ENCODE data around the gene FER.
"Not testable (repeated sequence)": the region's sequence is repeated elsewhere in the genome, so short reads cannot be mapped to it uniquely, and the experiment has no call there.

The FER gene

GRCh38 chr5:109006129-109006528 lies 258.4 kb downstream of the FER start:
- no peak overlapping the region for H3K4me2 ChIP-seq (ENCODE audit: low read length)
- no peaks in the 10 kb centered on the region for H3K36me3 ChIP-seq (ENCODE audit: control insufficient read depth, insufficient read depth, low read length)
- H3K4me3 ChIP-seq (ENCODE audit: low read depth, low read length): no peak overlapping the region
- no peaks in the 10 kb centered on the region for H3K9me3 ChIP-seq (ENCODE audit: control insufficient read depth, low read length)
- no peak overlapping the region for H3K9ac ChIP-seq
- no peak overlapping the region for H3K27ac ChIP-seq
- TF ChIP-seq, protein P1, sequence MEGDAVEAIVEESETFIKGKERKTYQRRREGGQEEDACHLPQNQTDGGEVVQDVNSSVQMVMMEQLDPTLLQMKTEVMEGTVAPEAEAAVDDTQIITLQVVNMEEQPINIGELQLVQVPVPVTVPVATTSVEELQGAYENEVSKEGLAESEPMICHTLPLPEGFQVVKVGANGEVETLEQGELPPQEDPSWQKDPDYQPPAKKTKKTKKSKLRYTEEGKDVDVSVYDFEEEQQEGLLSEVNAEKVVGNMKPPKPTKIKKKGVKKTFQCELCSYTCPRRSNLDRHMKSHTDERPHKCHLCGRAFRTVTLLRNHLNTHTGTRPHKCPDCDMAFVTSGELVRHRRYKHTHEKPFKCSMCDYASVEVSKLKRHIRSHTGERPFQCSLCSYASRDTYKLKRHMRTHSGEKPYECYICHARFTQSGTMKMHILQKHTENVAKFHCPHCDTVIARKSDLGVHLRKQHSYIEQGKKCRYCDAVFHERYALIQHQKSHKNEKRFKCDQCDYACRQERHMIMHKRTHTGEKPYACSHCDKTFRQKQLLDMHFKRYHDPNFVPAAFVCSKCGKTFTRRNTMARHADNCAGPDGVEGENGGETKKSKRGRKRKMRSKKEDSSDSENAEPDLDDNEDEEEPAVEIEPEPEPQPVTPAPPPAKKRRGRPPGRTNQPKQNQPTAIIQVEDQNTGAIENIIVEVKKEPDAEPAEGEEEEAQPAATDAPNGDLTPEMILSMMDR (IDR thresholded peaks at IDR 0.05): no peak
- no peak overlapping the region for H2AFZ ChIP-seq
- no peaks in the 10 kb centered on the region for H3K27me3 ChIP-seq (ENCODE audit: control insufficient read depth, insufficient read depth, low read length)
- no peaks in the 10 kb centered on the region for H3K79me2 ChIP-seq
- no peaks in the 10 kb centered on the region for H3K4me1 ChIP-seq

- no peaks in the 10 kb centered on the region for H3K36me3 ChIP-seq (ENCODE audit: control insufficient read depth, insufficient read depth, low read length)
- no peaks in the 10 kb centered on the region for H3K79me2 ChIP-seq
- no peaks in the 10 kb centered on the region for H3K27me3 ChIP-seq (ENCODE audit: control insufficient read depth, insufficient read depth, low read length)
- H3K4me3 ChIP-seq (ENCODE audit: low read depth, low read length): no peak overlapping the region
- H3K4me2 ChIP-seq (ENCODE audit: low read length): no peak overlapping the region
- peak overlapping the region; percentile 45 for H3K27ac ChIP-seq
- H2AFZ ChIP-seq: no peak overlapping the region
- peaks cover 12% of the 10 kb centered on the region for H3K4me1 ChIP-seq
- H3K9me3 ChIP-seq (ENCODE audit: control insufficient read depth, low read length): no peaks in the 10 kb centered on the region
- no peak overlapping the region for H3K9ac ChIP-seq
- TF ChIP-seq, protein P1 (IDR thresholded peaks at IDR 0.05): no peak
These were observed 268.6 kb downstream of the FER start for GRCh38 chr5:109016300-109016699.

DNA sequence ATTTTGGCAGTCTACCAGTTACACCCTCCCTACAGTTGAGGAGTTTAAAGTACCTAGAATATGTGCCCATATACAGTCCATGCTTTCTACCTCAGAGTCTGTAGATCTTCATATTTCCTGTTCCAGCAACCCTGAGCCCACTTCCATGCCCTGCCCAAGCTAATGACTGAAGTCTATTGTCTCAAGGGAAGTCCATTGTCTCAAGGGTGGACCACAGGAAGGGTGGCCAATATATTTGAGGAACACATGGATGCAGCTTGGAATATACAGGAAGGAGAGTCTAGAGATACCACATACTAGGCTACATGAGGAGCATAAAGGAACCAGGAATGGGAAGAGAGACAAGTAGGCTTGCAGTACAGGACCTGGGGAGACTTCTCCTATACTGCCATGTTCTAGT lies 274.4 kb downstream of the FER start:
- Histone ChIP-seq H3K4me3 (ENCODE audit: low read depth, low read length) (no peak overlapping the region), H3K4me2 (ENCODE audit: low read length) (no peak overlapping the region), H3K9me3 (ENCODE audit: control insufficient read depth, low read length) (no peaks in the 10 kb centered on the region), H3K27ac (no peak overlapping the region), H3K4me1 (peaks cover 3% of the 10 kb centered on the region), H3K79me2 (no peaks in the 10 kb centered on the region), H2AFZ (no peak overlapping the region), H3K9ac (no peak overlapping the region), H3K27me3 (ENCODE audit: control insufficient read depth, insufficient read depth, low read length) (no peaks in the 10 kb centered on the region), H3K36me3 (ENCODE audit: control insufficient read depth, insufficient read depth, low read length) (no peaks in the 10 kb centered on the region)
- TF ChIP-seq, protein P1 (IDR thresholded peaks at IDR 0.05): no peak

DNA sequence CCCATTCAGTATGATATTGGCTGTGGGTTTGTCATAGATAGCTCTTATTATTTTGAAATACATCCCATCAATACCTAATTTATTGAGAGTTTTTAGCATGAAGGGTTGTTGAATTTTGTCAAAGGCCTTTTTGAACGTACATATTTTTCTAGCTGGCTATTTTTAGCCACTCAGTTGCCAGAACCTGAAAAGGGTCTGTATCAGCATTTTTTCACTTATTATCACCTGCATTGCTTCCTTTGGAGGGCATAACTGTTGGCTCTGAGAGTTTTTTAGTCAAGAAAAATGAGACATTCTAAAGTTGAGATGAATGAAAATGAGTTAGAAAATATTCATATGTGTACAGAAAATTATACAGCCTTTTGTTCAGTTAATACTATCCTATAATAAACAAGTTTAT lies 278.0 kb downstream of the FER start:
- H3K4me1 ChIP-seq; H3K4me3 ChIP-seq (ENCODE audit: low read depth, low read length); H3K79me2 ChIP-seq; H3K4me2 ChIP-seq (ENCODE audit: low read length); H3K9ac ChIP-seq; H3K9me3 ChIP-seq (ENCODE audit: control insufficient read depth, low read length); H3K27me3 ChIP-seq (ENCODE audit: control insufficient read depth, insufficient read depth, low read length); H3K36me3 ChIP-seq (ENCODE audit: control insufficient read depth, insufficient read depth, low read length); H3K27ac ChIP-seq; H2AFZ ChIP-seq: not testable (repeated sequence)

DNA sequence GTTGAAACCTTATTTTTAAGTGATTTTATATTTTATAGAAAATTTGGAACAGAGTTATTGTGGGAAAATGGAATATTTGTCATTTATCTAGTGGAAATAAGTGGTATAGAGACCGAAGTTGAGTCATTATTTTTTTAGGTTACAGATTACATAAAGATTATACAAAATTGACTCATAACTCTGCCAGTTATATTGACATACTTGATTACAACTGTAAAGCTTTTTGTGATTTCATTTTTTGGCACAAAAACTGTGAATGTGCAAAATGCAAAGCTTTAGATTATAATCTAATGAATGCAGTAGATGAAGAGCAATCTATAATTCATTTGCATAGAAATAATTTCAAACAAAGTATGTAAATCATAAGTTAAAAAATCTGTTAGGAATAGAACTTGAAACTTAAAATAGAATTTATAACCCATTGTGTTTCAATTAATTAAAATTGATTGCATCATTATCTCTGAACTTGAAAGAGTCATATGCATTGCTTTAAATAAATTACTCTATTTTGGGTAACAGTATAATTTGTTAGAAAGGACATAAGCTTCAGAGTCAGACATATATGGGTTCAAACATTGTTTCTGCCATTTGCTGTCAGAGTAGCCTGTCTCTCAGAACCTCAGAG lies 280.4 kb downstream of the FER start:
- Histone ChIP-seq H3K27ac (no peak overlapping the region), H3K36me3 (ENCODE audit: control insufficient read depth, insufficient read depth, low read length) (no peaks in the 10 kb centered on the region), H2AFZ (no peak overlapping the region), H3K4me3 (ENCODE audit: low read depth, low read length) (no peak overlapping the region), H3K9me3 (ENCODE audit: control insufficient read depth, low read length) (no peaks in the 10 kb centered on the region), H3K27me3 (ENCODE audit: control insufficient read depth, insufficient read depth, low read length) (no peaks in the 10 kb centered on the region), H3K79me2 (no peaks in the 10 kb centered on the region), H3K9ac (no peak overlapping the region), H3K4me1 (peaks cover 3% of the 10 kb centered on the region), H3K4me2 (ENCODE audit: low read length) (no peak overlapping the region)
- TF ChIP-seq, protein P1 (IDR thresholded peaks at IDR 0.05): no peak

All from parathyroid adenoma (tissue), 2 donors.